Esophagus (tissue), 2 donors: ENCODE data around the gene ALG1. TPM values are rescaled to one million over a fixed set of nuclear protein-coding genes. Genes with fewer than 3 reads are reported as not detected.
"Not testable (repeated sequence)": the region's sequence is repeated elsewhere in the genome, so short reads cannot be mapped to it uniquely, and the experiment has no call there.

Experiments used
- H3K27ac ChIP-seq, 2 donors: one replicate each; pipeline ENCODE4 v1.5.1; 2013; ENCODE audit warnings: low read depth in 2 of 2, mild to moderate bottlenecking in 2 of 2, inconsistent platforms in 1 of 2, low read length in 1 of 2, moderate library complexity in 1 of 2
- H3K27me3 ChIP-seq, 2 donors: one replicate each; pipeline ENCODE4 v1.6.1; 2013; ENCODE audit warnings: low read length in 2 of 2, control low read depth in 1 of 2, mild to moderate bottlenecking in 1 of 2; ENCODE audit not compliant: insufficient read depth in 2 of 2, control insufficient read depth in 1 of 2
- H3K36me3 ChIP-seq, 2 donors: one replicate each; pipeline ENCODE4 v1.6.1; 2013; ENCODE audit warnings: low read length in 1 of 2; ENCODE audit not compliant: control insufficient read depth in 2 of 2, insufficient read depth in 2 of 2
- H3K4me1 ChIP-seq, 2 donors: one replicate each; pipeline ENCODE4 v1.6.1; 2013; ENCODE audit warnings: low read length in 1 of 2; ENCODE audit not compliant: control insufficient read depth in 2 of 2, insufficient read depth in 2 of 2
- H3K4me3 ChIP-seq, 2 donors: one replicate each; pipeline ENCODE4 v1.5.1; 2013; ENCODE audit warnings: low read length in 2 of 2, mild to moderate bottlenecking in 2 of 2, low read depth in 1 of 2, moderate library complexity in 1 of 2
- H3K9me3 ChIP-seq, 2 donors: one replicate each; pipeline ENCODE4 v1.6.1; 2013; ENCODE audit warnings: mild to moderate bottlenecking in 2 of 2, low read depth in 1 of 2, low read length in 1 of 2, moderate library complexity in 1 of 2; ENCODE audit not compliant: control insufficient read depth in 2 of 2, insufficient read depth in 1 of 2
- WGBS, 2 donors: extraction: QIAGEN DNeasy Blood & Tissue Kit; methylation state at CpG; one replicate each; pipeline ENCODE4 v1.1.7; 2013; 5-methylcytosine and 5-hydroxymethylcytosine counted together
- polyA plus RNA-seq, 2 donors: library from polyadenylated mRNA; stranded (reverse); fragments of 200-250 nt; gene quantifications; one replicate each; pipeline ENCODE4 v1.2.3, GENCODE V29; 2013
- donor health status: healthy with polysubstance abuse.
- donor health status: Bipolar disorder and iron deficiency.

Gene ALG1
- polyA plus RNA-seq, 2 donors = 7.6 to 12.5 TPM

GRCh38 chr16:5095145-5095830 is 23.6 kb downstream of the ALG1 start:
- 59 to 63% methylated on average over 11 of the region's 11 CpGs for WGBS, 2 donors
- H3K27ac ChIP-seq = peak overlapping the region in 1 of 2 donors; percentile 4
- H3K36me3 ChIP-seq, H3K4me1 ChIP-seq, H3K27me3 ChIP-seq, H3K9me3 ChIP-seq, H3K4me3 ChIP-seq: not testable (repeated sequence)

- WGBS, 2 donors = 22 to 28% methylated on average over 7 of the region's 7 CpGs
- Histone ChIP-seq H3K4me3 (peak overlapping the region; percentile 65 to 72), H3K27ac (peak overlapping the region in 1 of 2 donors; percentile 74)
- H3K27me3 ChIP-seq, H3K36me3 ChIP-seq, H3K9me3 ChIP-seq, H3K4me1 ChIP-seq: not testable (repeated sequence)
Observed at GRCh38 chr16:5096437-5097060, 24.9 kb downstream of the ALG1 start.

- H3K27me3 ChIP-seq, H3K36me3 ChIP-seq, H3K9me3 ChIP-seq, H3K4me1 ChIP-seq: not testable (repeated sequence)
- 1% methylated on average over 17 to 23 of the region's 23 CpGs for WGBS, 2 donors
- H3K4me3 ChIP-seq = peak overlapping the region; percentile 65 to 72
- H3K27ac ChIP-seq = peak overlapping the region; percentile 67 to 74
Observed at GRCh38 chr16:5097061-5097469, 25.4 kb downstream of the ALG1 start.

GRCh38 chr16:5097470-5098220 is 26.0 kb downstream of the ALG1 start, which contains the start of gene EEF2KMT:
Gene EEF2KMT (minus strand): TSS chr16:5097795. CDS start chr16:5097739, 56 bp downstream.
- not testable (repeated sequence) for H3K27me3 ChIP-seq, H3K4me1 ChIP-seq, H3K36me3 ChIP-seq, H3K9me3 ChIP-seq
- H3K27ac ChIP-seq = peak within 1 kb of the TSS; percentile 74 to 85
- H3K4me3 ChIP-seq = peak within 1 kb of the TSS; percentile 65 to 72
- 1% methylated on average over 67 of the region's 67 CpGs for WGBS, 2 donors

GRCh38 chr16:5098221-5099159 is 26.8 kb downstream of the ALG1 start:
- not testable (repeated sequence) for H3K27me3 ChIP-seq, H3K9me3 ChIP-seq, H3K4me1 ChIP-seq, H3K36me3 ChIP-seq
- peak overlapping the region; percentile 62 to 85 for H3K27ac ChIP-seq
- peak overlapping the region; percentile 59 to 65 for H3K4me3 ChIP-seq
- 1% methylated on average over 47 to 58 of the region's 67 CpGs for WGBS, 2 donors

GRCh38 chr16:5099174-5099573 is 27.5 kb downstream of the ALG1 start:
- 6 to 7% methylated on average over 3 to 4 of the region's 4 CpGs for WGBS, 2 donors
- not testable (repeated sequence) for H3K27me3 ChIP-seq, H3K4me3 ChIP-seq, H3K9me3 ChIP-seq, H3K36me3 ChIP-seq, H3K27ac ChIP-seq, H3K4me1 ChIP-seq

- WGBS, 2 donors = 89 to 92% methylated on average over 12 of the region's 12 CpGs
- not testable (repeated sequence) for H3K4me3 ChIP-seq, H3K36me3 ChIP-seq, H3K4me1 ChIP-seq, H3K27ac ChIP-seq, H3K9me3 ChIP-seq, H3K27me3 ChIP-seq
Observed at GRCh38 chr16:5103296-5104032, 31.8 kb downstream of the ALG1 start.

- WGBS, 2 donors = 35 to 45% methylated on average over 4 to 5 of the region's 5 CpGs
- not testable (repeated sequence) for H3K4me1 ChIP-seq, H3K9me3 ChIP-seq, H3K27me3 ChIP-seq, H3K27ac ChIP-seq, H3K4me3 ChIP-seq, H3K36me3 ChIP-seq
Observed at GRCh38 chr16:5105039-5105438, 33.4 kb downstream of the ALG1 start.
